HEK293 (cell line): ENCODE measurements around the gene ZNF217.
A peak's percentile ranks its signal among the peaks of the same experiment; 100 is the strongest.
"Not testable (repeated sequence)": the region's sequence is repeated elsewhere in the genome, so short reads cannot be mapped to it uniquely, and the experiment has no call there.

Experiments used
- CTCF ChIA-PET: fragments of 350-600 bp; formaldehyde crosslinking; extraction: SDS; loops from one replicate; lab custom pipeline; 2021; ENCODE audit warnings: antibody characterized with exemption; lab: Yijun Ruan, JAX
- POLR2A ChIA-PET: fragments of 300-600 bp; formaldehyde crosslinking; extraction: SDS; loops from one replicate; lab custom pipeline; 2020; ENCODE audit warnings: antibody characterized with exemption, inconsistent platforms; lab: Yijun Ruan, JAX
- H3K27ac ChIP-seq: fragments of 200-500 bp; sonication (Bioruptor generic); 2 replicates; pipeline ENCODE4 v1.5.1; 2014; ENCODE audit warnings: low read depth, low read length, control low read depth, inconsistent platforms; ENCODE audit errors: extremely low read depth
- H3K36me3 ChIP-seq, 2 experiments: fragments of 200-500 bp in 1 of 2; sonication (Bioruptor generic) in 1 of 2; 1 replicate in 1 of 2; 2 replicates in 1 of 2; pipeline ENCODE4 v1.5.1; 2014 to 2017; ENCODE audit warnings: inconsistent platforms in 2 of 2, low read length in 2 of 2; ENCODE audit not compliant: control insufficient read depth in 2 of 2, insufficient read depth in 1 of 2
- H3K4me1 ChIP-seq: fragments of 200-500 bp; sonication (Bioruptor generic); 2 replicates; pipeline ENCODE4 v1.5.1; 2014; ENCODE audit warnings: mild to moderate bottlenecking, low read length, inconsistent platforms; ENCODE audit not compliant: control insufficient read depth, insufficient read depth
- H3K4me3 ChIP-seq: 2 replicates; pipeline ENCODE4 v1.5.1; 2011; ENCODE audit warnings: low read depth, mild to moderate bottlenecking, control low read depth, low read length, moderate library complexity
- H3K9me3 ChIP-seq: fragments of 200-500 bp; sonication (Bioruptor generic); 2 replicates; pipeline ENCODE4 v1.5.1; 2014; ENCODE audit warnings: low read depth, low read length, inconsistent platforms; ENCODE audit not compliant: control insufficient read depth, insufficient read depth
- KLF1 ChIP-seq: fragments of 450-650 bp; formaldehyde crosslinking; IDR thresholded peaks from 2 replicates; pipeline ENCODE4 v1.5.1; 2016; ENCODE audit warnings: missing biosample characterization, missing genetic modification characterization
- KLF10 ChIP-seq: fragments of 450-650 bp; IDR thresholded peaks from 2 replicates; pipeline ENCODE4 v1.5.1; 2018; ENCODE audit warnings: missing biosample characterization, mild to moderate bottlenecking, missing genetic modification characterization
- ZFP37 ChIP-seq: fragments of 450-650 bp; formaldehyde crosslinking; IDR thresholded peaks from 2 replicates; pipeline ENCODE4 v1.5.1; 2016; ENCODE audit warnings: missing biosample characterization, missing genetic modification characterization
- ZNF133 ChIP-seq: fragments of 450-650 bp; formaldehyde crosslinking; IDR thresholded peaks from 2 replicates; pipeline ENCODE4 v1.5.1; 2016; ENCODE audit warnings: missing biosample characterization, missing genetic modification characterization
- ZNF292 ChIP-seq: fragments of 450-650 bp; formaldehyde crosslinking; IDR thresholded peaks from 2 replicates; pipeline ENCODE4 v1.5.1; 2016; ENCODE audit warnings: low read depth, missing biosample characterization, missing genetic modification characterization, borderline replicate concordance
- ZNF335 ChIP-seq: fragments of 450-650 bp; formaldehyde crosslinking; conservative IDR thresholded peaks from 2 replicates; pipeline ENCODE4 v1.5.1; 2016; ENCODE audit warnings: missing biosample characterization, missing genetic modification characterization
- ZNF544 ChIP-seq: fragments of 450-650 bp; formaldehyde crosslinking; IDR thresholded peaks from 2 replicates; pipeline ENCODE4 v1.5.0; 2017; ENCODE audit warnings: missing biosample characterization, missing genetic modification characterization
- ZNF549 ChIP-seq: fragments of 450-650 bp; IDR thresholded peaks from 2 replicates; pipeline ENCODE4 v1.5.1; 2018; ENCODE audit warnings: missing biosample characterization, missing genetic modification characterization, mild to moderate bottlenecking, inconsistent platforms, moderate library complexity
- ZNF596 ChIP-seq: fragments of 450-650 bp; IDR thresholded peaks from 2 replicates; pipeline ENCODE4 v1.5.0; 2018; ENCODE audit warnings: missing biosample characterization, mild to moderate bottlenecking, missing genetic modification characterization, moderate library complexity
- ZNF626 ChIP-seq: fragments of 450-650 bp; sonication (Bioruptor Pico); formaldehyde crosslinking; IDR thresholded peaks from 2 replicates; pipeline ENCODE4 v1.5.1; 2018; ENCODE audit warnings: missing biosample characterization, missing genetic modification characterization, inconsistent platforms
- ZNF639 ChIP-seq: fragments of 450-650 bp; formaldehyde crosslinking; IDR thresholded peaks from 2 replicates; pipeline ENCODE4 v1.5.1; 2016; ENCODE audit warnings: missing biosample characterization, missing genetic modification characterization
- ZNF654 ChIP-seq: fragments of 450-650 bp; formaldehyde crosslinking; IDR thresholded peaks from 2 replicates; pipeline ENCODE4 v1.5.1; 2016; ENCODE audit warnings: low read depth, missing biosample characterization, missing genetic modification characterization
- ZNF660 ChIP-seq: fragments of 450-650 bp; IDR thresholded peaks from 2 replicates; pipeline ENCODE4 v1.5.1; 2018; ENCODE audit warnings: missing biosample characterization, mild to moderate bottlenecking, missing genetic modification characterization
- ZNF776 ChIP-seq: fragments of 450-650 bp; formaldehyde crosslinking; IDR thresholded peaks from 2 replicates; pipeline ENCODE4 v1.5.0; 2017; ENCODE audit warnings: missing biosample characterization, missing genetic modification characterization, borderline replicate concordance
- ZNF791 ChIP-seq: fragments of 450-650 bp; formaldehyde crosslinking; IDR thresholded peaks from 2 replicates; pipeline ENCODE4 v1.5.1; 2016; ENCODE audit warnings: missing biosample characterization, missing genetic modification characterization
- TF ChIP-seq, protein P1 (sequence below): fragments of 450-650 bp; formaldehyde crosslinking; IDR thresholded peaks from 2 replicates; pipeline ENCODE4 v1.5.1; 2017; ENCODE audit warnings: missing biosample characterization, missing genetic modification characterization
- TF ChIP-seq, protein P2 (sequence below): fragments of 450-650 bp; formaldehyde crosslinking; IDR thresholded peaks from 2 replicates; pipeline ENCODE4 v1.5.1; 2016; ENCODE audit warnings: missing biosample characterization, missing genetic modification characterization

Gene ZNF217

GRCh38 chr20:53618490-53619000, 24.9 kb upstream of the ZNF217 start:
- POLR2A ChIA-PET = not testable (repeated sequence)

DNA sequence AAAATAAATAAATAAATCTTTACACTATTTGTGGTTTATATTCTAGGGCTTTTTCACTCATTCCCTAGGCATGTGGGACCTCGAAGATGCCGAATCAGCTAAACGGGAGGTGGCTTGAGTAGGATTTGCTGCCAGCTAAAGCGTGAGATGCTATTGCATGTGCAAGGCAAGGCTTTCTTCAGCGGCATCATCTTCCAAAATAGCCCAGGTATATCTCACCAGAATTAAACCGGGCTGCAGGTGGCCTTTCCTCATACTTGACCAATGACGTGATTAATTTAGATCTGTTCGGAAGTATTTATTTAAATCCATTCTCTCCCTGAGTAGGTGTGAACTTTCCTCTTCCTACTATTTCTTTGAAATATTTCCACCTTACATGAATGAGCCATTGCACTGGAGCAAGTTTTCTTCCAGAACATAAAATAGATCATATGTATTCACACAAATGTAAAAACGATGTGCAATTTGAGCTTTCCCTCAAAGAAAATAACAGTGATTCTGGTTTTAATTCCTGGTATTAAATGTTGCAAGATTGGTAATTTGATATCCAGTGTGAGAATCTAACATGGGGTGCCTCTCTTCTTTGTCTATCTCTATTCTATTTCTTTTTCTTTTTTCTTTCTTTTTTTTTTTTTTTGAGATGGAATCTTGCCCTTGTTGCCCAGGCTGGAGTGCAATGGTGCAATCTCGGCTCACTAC, 24.3 kb upstream of the ZNF217 start:
- H3K36me3 ChIP-seq = no peaks in the 10 kb centered on the region
- CTCF ChIA-PET = interaction anchor here (0.8 kb wide), 1 partner anchor 29 kb away, joined by 3 read pairs; no protein-coding TSS in a partner anchor

More at GRCh38 chr20:53618490-53619000, 24.9 kb upstream of the ZNF217 start:
- H3K4me3 ChIP-seq, H3K27ac ChIP-seq, H3K36me3 ChIP-seq, H3K9me3 ChIP-seq: not testable (repeated sequence)
- peaks cover 15% of the 10 kb centered on the region for H3K4me1 ChIP-seq
- CTCF ChIA-PET = interaction anchor here (0.8 kb wide), 1 partner anchor 30 kb away, joined by 3 read pairs; no protein-coding TSS in a partner anchor

GRCh38 chr20:53616489-53616888, 22.9 kb upstream of the ZNF217 start:
- H3K27ac ChIP-seq, POLR2A ChIA-PET, H3K36me3 ChIP-seq, H3K9me3 ChIP-seq, H3K4me1 ChIP-seq, H3K4me3 ChIP-seq: not testable (repeated sequence)
- CTCF ChIA-PET = interaction anchor here (1.0 kb wide), 1 partner anchor 10 kb away, joined by 3 read pairs; no protein-coding TSS in a partner anchor

More for the DNA sequence above, 24.3 kb upstream of the ZNF217 start:
- POLR2A ChIA-PET = no interaction called here
- Histone ChIP-seq H3K4me3 (no peak overlapping the region), H3K4me1 (peaks cover 12% of the 10 kb centered on the region), H3K27ac (no peak overlapping the region), H3K9me3 (no peaks in the 10 kb centered on the region)
- no peak for TF ChIP-seq ZNF654 (tag by site-specific recombination)
- no peak for TF ChIP-seq ZNF335 (tag by site-specific recombination)
- no peak for TF ChIP-seq ZNF776 (tag by site-specific recombination)
- TF ChIP-seq ZNF639 (tag by site-specific recombination) = no peak
- no peak for TF ChIP-seq ZNF791
- TF ChIP-seq KLF10 (tag by site-specific recombination) = no peak
- TF ChIP-seq ZNF544 = no peak
- no peak for TF ChIP-seq ZNF292
- no peak for TF ChIP-seq ZNF549 (tag by site-specific recombination)
- no peak for TF ChIP-seq ZNF133 (tag by site-specific recombination)
- TF ChIP-seq ZNF660 (tag by site-specific recombination) = no peak
- no peak for TF ChIP-seq KLF1 (tag by site-specific recombination)
- no peak for TF ChIP-seq ZNF626 (tag by site-specific recombination)
- no peak for TF ChIP-seq ZFP37 (tag by site-specific recombination)
- no peak for TF ChIP-seq ZNF596 (tag by site-specific recombination)

GRCh38 chr20:53613748-53614147, 20.1 kb upstream of the ZNF217 start:
- ChIA-PET CTCF (interaction anchor here (0.6 to 0.7 kb wide), 3 partner anchors 17 to 1470 kb away, joined by 3 read pairs; no protein-coding TSS in a partner anchor), POLR2A (no interaction called here)
- no peak overlapping the region for H3K4me3 ChIP-seq
- H3K9me3 ChIP-seq = no peaks in the 10 kb centered on the region
- H3K4me1 ChIP-seq = peaks cover 6% of the 10 kb centered on the region; the same call in 1 of the 2 replicates
- no peak overlapping the region for H3K27ac ChIP-seq
- TF ChIP-seq, protein P1, sequence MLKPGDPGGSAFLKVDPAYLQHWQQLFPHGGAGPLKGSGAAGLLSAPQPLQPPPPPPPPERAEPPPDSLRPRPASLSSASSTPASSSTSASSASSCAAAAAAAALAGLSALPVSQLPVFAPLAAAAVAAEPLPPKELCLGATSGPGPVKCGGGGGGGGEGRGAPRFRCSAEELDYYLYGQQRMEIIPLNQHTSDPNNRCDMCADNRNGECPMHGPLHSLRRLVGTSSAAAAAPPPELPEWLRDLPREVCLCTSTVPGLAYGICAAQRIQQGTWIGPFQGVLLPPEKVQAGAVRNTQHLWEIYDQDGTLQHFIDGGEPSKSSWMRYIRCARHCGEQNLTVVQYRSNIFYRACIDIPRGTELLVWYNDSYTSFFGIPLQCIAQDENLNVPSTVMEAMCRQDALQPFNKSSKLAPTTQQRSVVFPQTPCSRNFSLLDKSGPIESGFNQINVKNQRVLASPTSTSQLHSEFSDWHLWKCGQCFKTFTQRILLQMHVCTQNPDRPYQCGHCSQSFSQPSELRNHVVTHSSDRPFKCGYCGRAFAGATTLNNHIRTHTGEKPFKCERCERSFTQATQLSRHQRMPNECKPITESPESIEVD = peak; percentile 37; the same call in 1 of the 2 replicates
- TF ChIP-seq, protein P2, sequence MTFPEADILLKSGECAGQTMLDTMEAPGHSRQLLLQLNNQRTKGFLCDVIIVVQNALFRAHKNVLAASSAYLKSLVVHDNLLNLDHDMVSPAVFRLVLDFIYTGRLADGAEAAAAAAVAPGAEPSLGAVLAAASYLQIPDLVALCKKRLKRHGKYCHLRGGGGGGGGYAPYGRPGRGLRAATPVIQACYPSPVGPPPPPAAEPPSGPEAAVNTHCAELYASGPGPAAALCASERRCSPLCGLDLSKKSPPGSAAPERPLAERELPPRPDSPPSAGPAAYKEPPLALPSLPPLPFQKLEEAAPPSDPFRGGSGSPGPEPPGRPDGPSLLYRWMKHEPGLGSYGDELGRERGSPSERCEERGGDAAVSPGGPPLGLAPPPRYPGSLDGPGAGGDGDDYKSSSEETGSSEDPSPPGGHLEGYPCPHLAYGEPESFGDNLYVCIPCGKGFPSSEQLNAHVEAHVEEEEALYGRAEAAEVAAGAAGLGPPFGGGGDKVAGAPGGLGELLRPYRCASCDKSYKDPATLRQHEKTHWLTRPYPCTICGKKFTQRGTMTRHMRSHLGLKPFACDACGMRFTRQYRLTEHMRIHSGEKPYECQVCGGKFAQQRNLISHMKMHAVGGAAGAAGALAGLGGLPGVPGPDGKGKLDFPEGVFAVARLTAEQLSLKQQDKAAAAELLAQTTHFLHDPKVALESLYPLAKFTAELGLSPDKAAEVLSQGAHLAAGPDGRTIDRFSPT (tag by site-specific recombination) = no peak
- no peaks in the 10 kb centered on the region for H3K36me3 ChIP-seq

DNA sequence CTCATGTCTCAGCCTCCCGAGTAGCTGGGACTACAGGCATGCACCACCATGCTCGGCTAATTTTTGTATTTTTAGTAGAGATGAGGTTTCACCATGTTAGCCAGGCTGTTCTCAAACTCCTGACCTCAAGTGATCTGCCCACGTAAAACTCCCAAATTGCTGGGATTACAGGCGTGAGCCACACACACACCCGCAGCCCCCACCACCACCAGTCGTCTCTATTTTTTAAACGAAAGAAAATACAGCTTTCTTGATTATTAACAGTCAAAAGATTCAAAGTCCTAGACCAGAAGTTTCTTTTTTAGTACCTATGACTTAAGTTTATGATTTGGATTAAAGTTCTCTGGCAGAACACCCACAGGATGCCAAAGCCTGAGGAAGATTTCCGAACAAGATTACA, 18.6 kb upstream of the ZNF217 start:
- H3K9me3 ChIP-seq, H3K4me3 ChIP-seq, H3K27ac ChIP-seq, H3K36me3 ChIP-seq, POLR2A ChIA-PET, H3K4me1 ChIP-seq, CTCF ChIA-PET: not testable (repeated sequence)
